EH (cell line): ENCODE results near the gene SRRT.
"Not testable (repeated sequence)": the region's sequence is repeated elsewhere in the genome, so short reads cannot be mapped to it uniquely, and the experiment has no call there.

Experiments
- DNase-seq: peaks from one replicate; pipeline ENCODE4 v3.0.0-alpha.2; 2015; ENCODE audit warnings: low read depth

The SRRT gene

GRCh38 chr7:100854146-100854895 is 20.6 kb upstream of the SRRT start:
- no peak for DNase-seq

GRCh38 chr7:100854899-100855298 is 20.0 kb upstream of the SRRT start:
- DNase-seq, result not testable (repeated sequence)

GRCh38 chr7:100855515-100855914 is 19.4 kb upstream of the SRRT start:
- no peak for DNase-seq

- no peak for DNase-seq
Observed at GRCh38 chr7:100856871-100857282, 18.0 kb upstream of the SRRT start.

GRCh38 chr7:100859856-100860255 is 15.0 kb upstream of the SRRT start:
- DNase-seq, result no peak

GRCh38 chr7:100860702-100861615 is 13.9 kb upstream of the SRRT start:
- no peak for DNase-seq

GRCh38 chr7:100861616-100861985 is 13.3 kb upstream of the SRRT start:
- DNase-seq, result no peak

- DNase-seq, result no peak
Observed at GRCh38 chr7:100863406-100863950, 11.4 kb upstream of the SRRT start.

- DNase-seq, result no peak
Observed at GRCh38 chr7:100864263-100864845, 10.5 kb upstream of the SRRT start.

- DNase-seq, result peak; percentile 68
Observed at GRCh38 chr7:100865372-100865911, 9.5 kb upstream of the SRRT start.

GRCh38 chr7:100865938-100866728 is 8.8 kb upstream of the SRRT start:
- DNase-seq, result peak; percentile 68

- no peak for DNase-seq
Observed at GRCh38 chr7:100866729-100867039, 8.2 kb upstream of the SRRT start.

GRCh38 chr7:100867040-100867775 is 7.7 kb upstream of the SRRT start, which contains the start of gene TRIP6:
Gene TRIP6, plus strand, starts transcription at chr7:100867387. Its CDS starts 111 bp downstream, at chr7:100867498.
- peak; percentile 96 for DNase-seq

GRCh38 chr7:100867776-100868485 is 7.0 kb upstream of the SRRT start:
- DNase-seq, result no peak

- no peak for DNase-seq
Observed at GRCh38 chr7:100873599-100874299, 1.2 kb upstream of the SRRT start.

- no peak for DNase-seq
Observed at GRCh38 chr7:100874300-100874576, 665 bp upstream of the SRRT start.

GRCh38 chr7:100875356-100875751 is 451 bp downstream of the SRRT start:
- peak; percentile 39 for DNase-seq

GRCh38 chr7:100878013-100878412 is 3.1 kb downstream of the SRRT start:
- no peak for DNase-seq

- no peak for DNase-seq
Observed at GRCh38 chr7:100878685-100879084, 3.8 kb downstream of the SRRT start.
